Gastrocnemius medialis (tissue), 4 donors: ENCODE results near the gene GRIK1. TPM values are rescaled to one million over a fixed set of nuclear protein-coding genes. Genes with fewer than 3 reads are reported as not detected.

ENCODE experiments used
- ATAC-seq, 2 donors: fragments of 150-250 bp; one replicate each; pipeline ENCODE4 v1.9.1; 2016
- DNase-seq, 2 donors: peaks; one replicate each; pipeline ENCODE4 v3.0.0-alpha.2; 2019
- H3K27ac ChIP-seq, 4 donors: fragments of 200-600 bp; sonication (generic); 1 replicate in 1 of 4; 2 replicates in 3 of 4; pipeline ENCODE4 v1.5.1; 2016 to 2018; ENCODE audit warnings: mild to moderate bottlenecking in 2 of 4, moderate library complexity in 1 of 4
- H3K27me3 ChIP-seq, 3 donors: fragments of 200-600 bp; sonication (generic) in 2 of 3; 1 replicate in 1 of 3; 2 replicates in 2 of 3; pipeline versions ENCODE4 v1.5.1 to v1.6.0; 2016 to 2019; ENCODE audit warnings: mild to moderate bottlenecking in 1 of 3, moderate library complexity in 1 of 3
- H3K36me3 ChIP-seq, 2 donors: fragments of 200-600 bp; sonication (generic) in 1 of 2; one replicate each; pipeline ENCODE4 v1.5.1; 2017 to 2018
- H3K4me1 ChIP-seq, 2 donors: fragments of 200-600 bp; sonication (generic) in 1 of 2; one replicate each; pipeline ENCODE4 v1.5.1; 2016 to 2017; ENCODE audit warnings: mild to moderate bottlenecking in 2 of 2
- H3K4me3 ChIP-seq, 4 donors: fragments of 200-600 bp; sonication (generic) in 3 of 4; 1 replicate in 1 of 4; 2 replicates in 3 of 4; pipeline ENCODE4 v1.5.1; 2016 to 2019; ENCODE audit warnings: mild to moderate bottlenecking in 2 of 4
- H3K9me3 ChIP-seq, 3 donors: fragments of 200-600 bp; sonication (generic) in 2 of 3; 1 replicate in 1 of 3; 2 replicates in 2 of 3; pipeline ENCODE4 v1.5.1; 2016 to 2019
- CTCF ChIP-seq, 5 experiments: fragments of 450-650 bp in 3 of 5; fragments of 200-600 bp in 2 of 5; sonication (generic) in 2 of 5; IDR thresholded peaks in 4 of 5; conservative IDR thresholded peaks in 1 of 5; 1 replicate in 4 of 5; 2 replicates in 1 of 5; pipeline ENCODE4 v1.5.1; 2016 to 2019; ENCODE audit warnings: antibody characterized with exemption in 5 of 5, mild to moderate bottlenecking in 3 of 5, moderate library complexity in 3 of 5
- POLR2A ChIP-seq, 2 donors: fragments of 450-650 bp; IDR thresholded peaks; one replicate each; pipeline ENCODE4 v1.6.1; 2017; ENCODE audit warnings: antibody characterized with exemption in 2 of 2, mild to moderate bottlenecking in 2 of 2, moderate library complexity in 2 of 2
- in situ Hi-C, 4 donors: fragments of 200-750 bp; cut with MboI; loops; one replicate each; pipeline versions ENCODE4 v1.15.0 to v1.8.0; 2017; ENCODE audit warnings: low sequenced_read_pairs in 4 of 4
- intact Hi-C: fragments of 100-400 bp; cut with DNase I; formaldehyde crosslinking; loops from one replicate; pipeline ENCODE4 v1.15.1; 2023; ENCODE audit warnings: low total_unique reads
- total RNA-seq, 4 donors: library from RNA; depleted of rRNA; stranded (reverse); fragments of >200 nt; gene quantifications; one replicate each; pipeline versions ENCODE4 v1.1.0 to v1.2.3, GENCODE V29; 2016

GRIK1 gene
- total RNA-seq, 4 donors from 2014 or later, result 0.13 TPM; not detected in 3

GRCh38 chr21:29655577-29655976, 284.2 kb downstream of the GRIK1 start:
- H3K36me3 ChIP-seq, result no peaks in the 10 kb centered on the region
- no peak overlapping the region for H3K27ac ChIP-seq
- no peaks in the 10 kb centered on the region for H3K4me1 ChIP-seq
- H3K9me3 ChIP-seq, result no peaks in the 10 kb centered on the region
- H3K4me3 ChIP-seq, result no peak overlapping the region
- H3K27me3 ChIP-seq, result no peaks in the 10 kb centered on the region
- intact Hi-C loops (no loop called here), in situ Hi-C loops (no loop called here)
- DNase-seq, result no peak
- ATAC-seq, result no peak
- TF ChIP-seq POLR2A (IDR thresholded peaks at IDR 0.05), result no peak
- no peak for TF ChIP-seq CTCF (IDR thresholded peaks at IDR 0.05 in 4 of 5, conservative IDR thresholded peaks at IDR 0.05 in 1 of 5)

GRCh38 chr21:29654855-29655254, 284.9 kb downstream of the GRIK1 start:
- Histone ChIP-seq H3K36me3 (no peaks in the 10 kb centered on the region), H3K27me3 (no peaks in the 10 kb centered on the region), H3K4me3 (no peak overlapping the region), H3K4me1 (no peaks in the 10 kb centered on the region), H3K27ac (no peak overlapping the region), H3K9me3 (no peaks in the 10 kb centered on the region)
- in situ Hi-C loops, result no loop called here
- TF ChIP-seq POLR2A (IDR thresholded peaks at IDR 0.05) (no peak), CTCF (IDR thresholded peaks at IDR 0.05 in 4 of 5, conservative IDR thresholded peaks at IDR 0.05 in 1 of 5) (no peak)
- ATAC-seq (peak in 1 of 2 donors; percentile 39), DNase-seq (no peak)
- intact Hi-C loops, result no loop called here

- Histone ChIP-seq H3K36me3 (no peaks in the 10 kb centered on the region), H3K27ac (no peak overlapping the region), H3K9me3 (no peaks in the 10 kb centered on the region), H3K27me3 (no peaks in the 10 kb centered on the region), H3K4me3 (no peak overlapping the region), H3K4me1 (no peaks in the 10 kb centered on the region)
- no peak for ATAC-seq
- intact Hi-C loops, result no loop called here
- in situ Hi-C loops, result no loop called here
- DNase-seq, result no peak
- TF ChIP-seq POLR2A (IDR thresholded peaks at IDR 0.05) (no peak), CTCF (IDR thresholded peaks at IDR 0.05 in 4 of 5, conservative IDR thresholded peaks at IDR 0.05 in 1 of 5) (no peak)
Observed at GRCh38 chr21:29654203-29654602, 285.6 kb downstream of the GRIK1 start.

- in situ Hi-C loops (no loop called here), intact Hi-C loops (no loop called here)
- TF ChIP-seq POLR2A (IDR thresholded peaks at IDR 0.05) (no peak), CTCF (IDR thresholded peaks at IDR 0.05 in 4 of 5, conservative IDR thresholded peaks at IDR 0.05 in 1 of 5) (no peak)
- DNase-seq (no peak), ATAC-seq (no peak)
- H3K4me3 ChIP-seq, result no peak overlapping the region
- no peak overlapping the region for H3K27ac ChIP-seq
- no peaks in the 10 kb centered on the region for H3K27me3 ChIP-seq
- no peaks in the 10 kb centered on the region for H3K36me3 ChIP-seq
- H3K9me3 ChIP-seq, result no peaks in the 10 kb centered on the region
- H3K4me1 ChIP-seq, result no peaks in the 10 kb centered on the region
Observed at GRCh38 chr21:29650523-29651022, 289.2 kb downstream of the GRIK1 start.

- H3K4me3 ChIP-seq, result no peak overlapping the region
- DNase-seq (no peak), ATAC-seq (no peak)
- H3K27ac ChIP-seq, result no peak overlapping the region
- H3K9me3 ChIP-seq, result no peaks in the 10 kb centered on the region
- no peak for TF ChIP-seq POLR2A (IDR thresholded peaks at IDR 0.05)
- no peak for TF ChIP-seq CTCF (IDR thresholded peaks at IDR 0.05 in 4 of 5, conservative IDR thresholded peaks at IDR 0.05 in 1 of 5)
- no peaks in the 10 kb centered on the region for H3K27me3 ChIP-seq
- H3K4me1 ChIP-seq, result no peaks in the 10 kb centered on the region
- intact Hi-C loops, result no loop called here
- H3K36me3 ChIP-seq, result no peaks in the 10 kb centered on the region
- in situ Hi-C loops, result no loop called here
Observed at GRCh38 chr21:29649406-29649814, 290.4 kb downstream of the GRIK1 start.
